NCI-H1417 treated with DMSO at 0.1 percent for 48 hours (cell line): ENCODE data around the gene VNN1.

Experiments
- DNase-seq: peaks from one replicate; lab custom pipeline; 2025; lab: John Stamatoyannopoulos, UW

VNN1 gene

DNA sequence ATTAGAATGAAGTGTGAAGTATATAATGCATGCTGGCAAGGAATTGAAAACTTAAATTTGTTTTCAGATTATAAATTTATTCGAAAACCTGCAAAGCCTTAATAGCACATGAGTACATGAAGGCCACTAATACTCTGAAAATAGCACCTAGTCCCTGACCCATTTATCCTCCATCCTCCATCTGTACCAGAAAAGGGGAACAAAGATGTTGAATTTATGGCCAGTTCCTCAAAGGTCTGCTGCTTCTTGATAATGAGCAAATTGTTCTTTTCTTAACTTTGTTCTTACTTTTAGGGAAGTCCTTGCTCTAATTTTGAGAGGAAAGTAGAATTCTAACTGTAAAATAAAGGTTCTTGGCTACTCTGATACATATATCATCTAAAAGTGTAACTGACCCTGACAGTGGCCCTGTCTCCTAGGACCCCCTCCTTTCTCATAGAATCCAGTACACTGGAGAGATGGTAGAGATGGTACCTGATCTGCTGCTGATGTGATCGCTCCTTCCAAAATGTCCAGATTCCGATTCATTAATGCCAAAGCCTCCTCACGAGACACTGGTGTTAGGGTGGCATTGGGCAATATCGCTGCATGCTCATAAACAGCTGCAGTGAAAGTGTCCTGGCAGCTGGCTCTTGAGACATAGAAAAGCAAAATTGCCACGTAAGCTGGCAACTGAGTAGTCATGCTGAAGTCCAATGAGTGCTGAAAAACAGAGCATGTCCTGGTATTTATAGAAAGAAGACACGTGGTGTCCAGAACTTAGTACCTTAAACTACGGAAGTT is at the start of gene VNN1:
Gene VNN1 (minus strand): TSS at position 704 of the 783 bp plus-strand sequence. CDS start 20 bp downstream, at position 684.
- no peak for DNase-seq

DNA sequence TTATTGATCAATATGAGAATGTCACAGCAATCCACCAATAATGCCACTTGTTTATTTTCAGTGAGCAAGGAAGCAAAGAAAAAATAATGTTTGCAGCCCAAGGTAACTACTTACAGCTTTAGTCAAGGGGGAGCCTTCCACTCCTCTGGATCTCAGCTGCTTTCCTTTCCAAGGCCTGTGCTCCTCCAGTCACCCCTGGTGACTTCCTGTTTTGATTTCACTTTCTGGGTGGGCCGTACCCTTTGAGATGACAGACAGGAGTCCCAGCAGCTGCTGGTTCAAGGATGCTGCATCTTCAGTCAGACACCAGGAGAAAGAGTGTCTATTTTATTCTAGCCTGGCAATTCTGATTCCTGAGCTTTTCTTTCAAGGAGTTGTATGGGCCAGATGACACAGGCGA is 49.4 kb upstream of the VNN1 start:
- no peak for DNase-seq

GRCh38 chr6:132760256-132760655 is 46.4 kb upstream of the VNN1 start:
- no peak for DNase-seq

DNA sequence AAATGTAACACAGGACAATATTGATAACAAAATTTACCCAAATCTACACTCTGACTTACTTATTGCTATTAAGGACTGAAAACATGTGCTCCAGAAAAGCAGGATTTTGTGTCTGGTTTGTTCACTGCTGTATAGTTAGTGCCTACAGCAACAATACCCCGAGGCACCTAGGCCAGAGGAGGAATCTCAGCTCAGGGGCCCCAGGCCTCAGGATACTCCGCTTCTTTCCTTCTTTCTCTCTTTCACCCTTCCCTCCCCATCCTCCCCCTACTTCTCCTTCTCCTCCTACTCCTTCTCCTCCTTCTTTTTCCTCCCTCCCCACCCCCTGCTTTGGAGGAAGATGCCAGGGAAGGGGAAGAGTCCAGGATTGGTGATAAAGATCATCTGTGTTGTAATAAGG is 44.8 kb upstream of the VNN1 start:
- DNase-seq, result no peak

GRCh38 chr6:132752255-132752654 is 38.4 kb upstream of the VNN1 start:
- no peak for DNase-seq

GRCh38 chr6:132751828-132752227 is 38.0 kb upstream of the VNN1 start:
- DNase-seq, result no peak

GRCh38 chr6:132751306-132751705 is 37.5 kb upstream of the VNN1 start:
- no peak for DNase-seq

DNA sequence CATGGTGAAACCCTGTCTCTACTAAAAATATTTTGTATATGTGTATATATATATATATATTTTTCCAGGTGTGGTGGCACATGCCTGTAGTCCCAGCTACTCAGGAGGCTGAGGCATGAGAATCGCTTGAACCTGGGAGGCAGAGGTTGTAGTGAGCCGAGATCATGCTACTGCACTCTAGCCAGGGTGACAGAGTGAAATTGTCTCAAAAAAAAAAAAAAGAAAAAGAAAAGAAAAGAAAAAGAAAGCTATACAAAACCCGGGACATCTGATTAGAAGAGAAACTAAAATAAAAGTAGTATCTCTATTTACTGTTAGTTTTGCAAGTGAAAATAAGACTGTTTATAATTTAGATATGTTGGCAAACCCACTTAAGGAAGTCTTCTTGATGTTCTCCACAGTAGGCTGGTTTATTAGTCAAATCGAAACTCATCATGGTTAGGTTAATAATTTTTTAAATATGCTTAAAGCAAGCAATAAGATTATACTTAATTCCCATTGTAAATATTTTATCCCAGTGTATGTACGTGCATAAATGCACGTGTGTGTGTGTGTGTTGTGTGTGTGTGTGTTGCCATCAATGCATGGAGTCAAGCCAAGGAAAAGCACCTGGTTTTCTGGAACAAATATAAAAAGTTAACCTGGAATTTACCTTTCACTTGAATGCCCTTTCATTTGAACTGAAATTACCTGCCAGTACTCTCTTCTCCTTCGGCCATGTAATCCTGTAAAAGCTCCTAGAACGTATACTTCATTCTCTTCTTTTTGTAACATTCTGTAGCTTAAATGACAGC is 36.8 kb upstream of the VNN1 start:
- DNase-seq, result no peak

DNA sequence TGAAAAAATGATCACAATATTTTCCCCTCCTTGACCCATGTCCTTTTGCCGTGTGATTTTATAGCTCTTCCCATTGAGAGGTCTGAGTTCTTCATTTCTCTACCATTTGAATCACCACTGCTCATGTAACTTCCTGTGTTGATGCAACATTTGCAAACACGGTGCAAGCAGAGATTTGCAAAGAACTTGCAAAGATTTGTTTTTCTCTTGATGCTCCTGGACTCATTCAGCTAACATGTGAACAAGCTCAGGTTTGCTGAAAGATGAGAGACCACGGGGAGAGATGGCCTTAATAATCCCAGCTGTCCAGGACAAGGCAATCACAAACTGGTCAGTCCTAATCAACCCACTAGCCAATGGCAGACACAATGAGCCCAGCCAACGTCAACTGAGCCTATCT is 35.3 kb upstream of the VNN1 start:
- no peak for DNase-seq

DNA sequence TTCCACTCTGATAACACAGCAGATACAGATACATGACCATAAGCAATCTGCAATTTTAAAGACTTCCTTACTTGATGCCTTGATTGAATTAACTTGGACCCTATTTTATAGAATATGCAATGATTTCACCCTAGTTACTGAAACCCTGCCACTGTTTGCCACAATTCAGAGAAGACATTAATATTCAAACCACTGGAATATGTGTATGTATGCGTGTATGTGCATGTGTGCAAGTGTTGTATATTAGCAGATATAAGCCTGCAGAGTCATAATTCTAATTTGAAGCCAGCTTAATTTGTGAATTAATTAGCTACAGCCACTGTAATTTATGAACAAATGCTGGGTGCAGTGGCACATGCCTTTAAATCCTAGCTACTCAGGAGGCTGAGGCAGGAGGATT is 34.6 kb upstream of the VNN1 start:
- DNase-seq, result no peak

- DNase-seq, result no peak
These were observed 32.2 kb upstream of the VNN1 start for GRCh38 chr6:132746048-132746447.

DNA sequence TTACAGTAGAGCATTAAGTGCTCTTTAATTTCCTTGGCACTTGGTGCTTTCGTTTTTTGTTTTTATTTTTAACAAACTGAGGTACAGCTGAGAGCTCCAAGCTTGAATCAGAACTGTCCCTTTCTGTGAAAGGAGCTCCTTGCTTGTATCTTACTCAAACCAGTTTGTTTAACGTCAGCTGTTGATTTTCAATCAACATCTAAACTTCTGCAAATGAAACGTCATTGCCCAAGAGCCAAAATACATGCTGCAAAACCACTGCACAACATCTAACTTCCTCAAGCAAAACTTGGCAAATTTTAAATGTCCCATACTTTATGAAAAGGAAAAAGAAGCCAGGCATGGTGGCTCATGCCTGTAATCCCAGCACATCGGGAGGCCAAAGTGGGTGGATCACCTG is 28.6 kb upstream of the VNN1 start:
- no peak for DNase-seq

DNA sequence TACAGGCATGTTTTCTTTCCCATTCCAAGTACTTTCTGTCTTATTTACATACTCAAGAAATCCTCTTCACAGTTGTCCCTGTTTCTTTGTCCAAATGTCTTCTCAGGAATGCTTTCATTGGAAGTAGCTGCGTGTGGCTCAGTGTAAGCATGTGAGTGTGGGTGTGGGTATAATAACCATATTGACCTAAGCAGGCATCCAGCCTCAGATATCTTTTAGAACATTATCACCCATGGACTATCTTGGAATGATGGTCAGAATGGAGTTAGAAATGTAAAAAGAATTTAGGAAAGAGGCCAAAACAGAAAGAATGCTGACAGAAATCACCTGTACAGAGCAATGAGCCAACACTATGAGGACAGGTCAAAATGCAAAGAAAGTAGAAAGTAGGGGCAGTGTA is 27.4 kb upstream of the VNN1 start:
- DNase-seq, result no peak

DNA sequence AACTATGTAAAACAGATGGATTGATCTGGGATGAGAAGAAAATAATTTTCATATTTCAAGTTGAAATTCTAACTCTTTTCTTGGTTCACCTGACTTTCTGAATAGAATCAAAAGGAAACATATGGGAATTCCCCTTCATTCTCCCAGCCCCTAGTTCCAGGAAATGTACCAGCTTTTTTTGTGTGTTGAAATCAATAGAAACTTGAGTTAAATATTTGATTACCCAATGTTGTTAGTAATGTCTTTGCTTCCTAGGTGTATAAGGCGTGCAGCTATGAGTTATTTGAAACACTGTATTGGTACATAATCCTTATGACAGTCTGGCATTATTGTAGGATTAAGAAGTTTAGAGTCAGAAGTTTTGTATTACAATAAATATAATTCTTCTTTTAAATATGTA is 22.4 kb upstream of the VNN1 start:
- DNase-seq, result no peak

DNA sequence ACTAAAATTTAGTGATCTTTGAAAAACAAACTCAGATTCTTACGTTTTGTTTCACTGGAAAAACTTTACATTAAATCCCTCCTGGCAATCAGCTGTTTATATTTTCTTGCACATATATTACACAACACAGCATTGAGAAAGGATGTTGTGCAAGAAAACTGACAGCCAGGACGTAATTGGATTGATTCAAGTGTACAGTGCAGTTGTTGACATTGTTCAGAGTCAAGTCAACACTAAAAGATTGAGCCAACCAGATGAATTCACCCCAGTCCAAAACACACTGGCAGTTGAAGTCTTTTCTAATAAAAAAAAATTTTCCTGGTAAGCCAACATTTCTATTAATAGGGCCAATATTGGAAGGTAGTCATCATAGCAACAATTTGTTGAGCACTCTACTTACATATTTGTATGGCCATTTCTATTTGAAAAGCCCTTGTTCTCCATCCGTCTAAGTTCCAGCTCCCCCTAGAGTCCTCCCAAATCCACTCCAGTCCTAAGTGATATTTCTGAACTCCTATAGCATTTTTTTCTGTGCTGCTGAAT is 20.9 kb upstream of the VNN1 start:
- no peak for DNase-seq

DNA sequence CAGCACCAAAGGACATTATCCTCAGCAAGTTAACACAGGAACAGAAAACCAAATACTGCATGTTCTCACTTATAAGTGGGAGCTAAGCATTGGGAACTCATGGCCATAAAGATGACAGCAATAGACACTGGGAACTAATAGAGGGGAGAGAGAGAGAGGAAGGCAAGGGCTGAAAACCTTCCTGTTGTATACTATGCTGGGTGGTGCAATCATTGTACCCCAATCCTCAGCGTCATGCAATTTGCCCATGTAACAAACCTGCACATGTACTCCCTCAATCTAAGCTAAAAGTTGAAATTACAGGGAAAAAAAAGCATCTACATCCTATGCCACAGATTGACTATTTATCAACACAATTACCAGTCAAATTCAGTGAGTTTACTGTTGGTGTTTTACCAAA is 20.0 kb upstream of the VNN1 start:
- DNase-seq, result no peak

GRCh38 chr6:132733283-132733682 is 19.4 kb upstream of the VNN1 start:
- no peak for DNase-seq

- no peak for DNase-seq
These were observed 17.2 kb upstream of the VNN1 start for GRCh38 chr6:132731086-132731485.

GRCh38 chr6:132730560-132730959 is 16.7 kb upstream of the VNN1 start:
- DNase-seq, result no peak

- no peak for DNase-seq
These were observed 14.8 kb upstream of the VNN1 start for GRCh38 chr6:132728616-132729015.

GRCh38 chr6:132726608-132726975 is 12.7 kb upstream of the VNN1 start:
- DNase-seq, result no peak

DNA sequence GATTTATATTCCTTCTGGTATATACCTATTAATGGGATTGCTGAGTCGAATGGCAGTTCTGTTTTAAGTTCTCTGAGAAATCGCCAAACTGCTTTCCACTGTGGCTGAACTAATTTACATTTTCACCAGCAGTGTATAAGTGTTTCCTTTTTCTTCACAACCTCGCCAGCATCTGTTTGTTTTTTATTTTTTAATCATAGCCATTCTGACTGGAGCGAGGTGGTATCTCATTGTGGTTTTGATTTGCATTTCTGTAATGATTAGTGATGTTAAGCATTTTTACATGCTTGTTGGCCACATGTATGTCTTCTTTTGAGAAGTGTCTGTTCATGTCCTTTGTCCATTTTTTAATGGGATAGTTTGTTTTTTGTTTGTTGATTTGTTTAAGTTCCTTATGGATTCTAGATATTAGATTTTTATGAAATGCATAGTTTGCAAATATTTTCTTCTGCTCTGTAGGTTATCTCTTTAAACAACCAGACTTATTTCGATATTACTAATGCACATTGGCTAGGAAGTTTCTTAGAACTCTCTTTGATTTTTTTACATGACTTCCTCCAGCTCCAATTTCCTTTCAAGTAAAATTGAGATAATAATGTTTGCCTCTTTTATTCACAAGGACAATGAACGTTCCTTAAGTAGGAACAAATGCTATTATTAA is 12.2 kb upstream of the VNN1 start:
- no peak for DNase-seq

DNA sequence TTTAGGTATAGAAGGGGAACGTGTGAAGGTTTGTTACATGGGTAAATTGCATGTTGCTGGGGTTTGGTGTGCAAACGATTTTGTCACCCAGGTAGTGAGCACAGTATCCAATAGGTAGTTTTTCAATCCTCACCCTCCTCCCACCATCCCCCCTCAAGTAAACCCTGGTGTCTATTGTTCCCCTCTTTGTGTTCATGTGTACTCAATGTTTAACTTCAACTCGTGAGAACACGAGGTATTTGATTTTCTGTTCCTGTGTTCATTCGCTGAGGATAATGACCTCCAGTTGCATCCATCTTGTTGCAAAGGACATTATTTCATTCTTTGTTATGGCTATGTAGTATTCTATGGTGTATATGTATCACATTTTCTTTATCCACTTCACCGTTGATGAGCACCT is 11.6 kb upstream of the VNN1 start:
- DNase-seq, result no peak
